Placental epithelial cell (primary cell): ENCODE data around the gene SLC22A17. TPM values are rescaled to one million over a fixed set of nuclear protein-coding genes. Genes with fewer than 3 reads are reported as not detected.

Experiments used
- small RNA-seq: library from RNA; depleted of rRNA; stranded (forward); fragments of <200 nt; gene quantifications from one replicate; pipeline ENCODE3, GENCODE V24; 2012
- total RNA-seq: library from RNA; depleted of rRNA; stranded (reverse); fragments of >200 nt; gene quantifications from 2 replicates; pipeline ENCODE4 v1.2.3, GENCODE V29; 2012

Gene SLC22A17
- 22.0 and 46.3 TPM in 2 replicates for total RNA-seq

DNA sequence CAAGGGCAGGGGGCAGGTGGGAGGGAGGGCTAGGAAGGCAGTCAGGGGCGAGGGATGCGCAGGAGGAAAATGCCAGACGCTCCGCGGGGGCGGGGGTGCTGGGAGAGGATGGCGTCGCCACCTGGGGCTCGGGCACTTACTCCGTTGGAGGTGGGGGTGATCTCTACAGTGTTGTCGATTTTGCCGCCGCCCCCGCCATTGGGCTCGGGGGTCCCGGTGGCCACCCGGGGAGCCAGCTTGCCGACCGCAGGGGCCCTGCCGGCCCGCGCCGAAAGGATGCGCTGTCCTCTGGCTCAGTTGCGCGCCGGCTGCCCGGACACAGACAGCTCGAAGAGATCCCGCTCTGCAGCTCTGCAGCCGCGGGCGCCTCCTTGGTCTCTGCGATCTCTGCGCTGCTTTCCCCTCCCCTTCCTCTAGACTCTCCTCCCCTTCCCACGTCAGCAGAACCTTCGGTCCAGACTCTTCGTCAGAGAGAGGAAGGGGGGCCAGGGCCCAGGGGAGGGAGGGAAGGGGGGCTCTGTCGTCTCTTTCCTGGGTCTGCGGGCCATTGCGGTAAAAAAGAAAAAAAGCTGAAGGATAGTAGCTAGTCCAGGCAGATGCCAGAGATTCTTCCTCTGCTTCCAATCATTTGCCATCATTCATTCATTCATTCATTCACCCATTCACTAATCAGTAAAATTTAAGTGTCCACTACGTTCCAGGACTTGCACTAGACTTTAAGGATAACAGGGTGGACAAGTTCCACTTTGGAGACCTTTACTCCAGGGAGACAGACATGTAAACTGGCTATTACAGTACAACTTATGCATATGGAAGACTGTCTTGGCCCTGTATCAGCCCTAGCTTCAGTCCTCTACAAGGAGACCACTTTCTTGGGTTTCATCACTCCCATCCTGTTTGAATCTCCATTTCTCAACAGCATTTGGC lies at the start of gene SLC22A17:
Gene SLC22A17 (minus strand): TSS at position 382 of the 927 bp plus-strand sequence.

DNA sequence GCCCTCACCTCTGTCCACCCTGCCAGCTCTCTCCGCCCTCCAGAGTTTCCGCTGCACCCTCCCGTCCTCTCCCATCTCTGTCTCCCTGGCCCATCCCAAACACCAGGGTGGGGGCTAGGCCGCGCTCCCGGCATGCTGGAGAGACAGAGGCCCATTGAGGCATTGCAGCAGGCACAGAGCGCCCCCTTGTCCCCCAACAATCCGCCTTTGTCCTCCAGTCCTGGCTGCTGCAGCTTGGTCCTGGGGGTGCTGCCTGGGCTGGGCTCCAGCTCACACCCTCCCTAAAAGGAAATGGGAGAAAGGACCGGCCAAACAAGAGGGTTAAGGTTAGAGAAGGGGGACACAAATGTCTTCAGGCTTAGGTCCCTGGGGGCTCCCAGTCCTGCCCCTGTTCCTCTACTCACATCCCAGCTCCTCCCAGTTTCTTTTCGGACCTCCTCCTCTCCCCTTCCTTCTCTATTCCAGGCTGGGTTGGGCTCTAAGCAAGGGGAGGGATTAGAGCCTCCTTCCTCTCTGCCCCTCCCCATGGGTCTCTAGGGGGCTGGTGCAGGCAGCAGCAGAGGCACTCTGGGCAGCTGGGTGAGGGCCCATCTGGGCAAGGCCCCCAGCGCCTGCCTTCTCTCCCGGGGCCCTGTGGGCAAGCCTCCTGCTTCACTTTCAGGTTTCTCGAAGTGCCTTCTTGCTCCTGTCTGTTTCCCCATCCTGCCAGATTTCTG lies 24.0 kb upstream of the SLC22A17 start, which contains the start of gene CMTM5:
Gene CMTM5 (plus strand): TSS at position 565 of the 716 bp plus-strand sequence. CDS start 206 bp downstream, outside the sequence.

DNA sequence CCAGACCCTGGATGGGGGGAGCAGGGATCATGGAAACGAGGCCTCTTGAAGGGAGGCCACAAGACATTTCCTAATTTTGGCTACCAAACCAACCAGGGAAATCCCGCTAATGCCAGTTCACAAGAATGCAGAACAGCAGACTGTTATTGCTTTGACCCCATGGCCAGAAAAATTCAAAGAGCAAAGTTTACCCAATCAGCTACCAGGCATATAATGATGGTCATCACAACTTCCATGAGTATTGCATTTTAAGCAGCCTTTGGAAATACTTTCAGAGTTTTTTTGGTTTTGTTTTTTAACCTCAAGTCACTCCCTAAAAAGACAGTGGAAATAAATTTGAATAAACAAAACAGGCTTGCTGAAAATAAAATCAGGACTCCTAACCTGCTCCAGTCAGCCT lies 19.8 kb upstream of the SLC22A17 start, which contains the start of gene IL25:
Gene IL25 (plus strand): TSS at position 301 of the 400 bp plus-strand sequence.

DNA sequence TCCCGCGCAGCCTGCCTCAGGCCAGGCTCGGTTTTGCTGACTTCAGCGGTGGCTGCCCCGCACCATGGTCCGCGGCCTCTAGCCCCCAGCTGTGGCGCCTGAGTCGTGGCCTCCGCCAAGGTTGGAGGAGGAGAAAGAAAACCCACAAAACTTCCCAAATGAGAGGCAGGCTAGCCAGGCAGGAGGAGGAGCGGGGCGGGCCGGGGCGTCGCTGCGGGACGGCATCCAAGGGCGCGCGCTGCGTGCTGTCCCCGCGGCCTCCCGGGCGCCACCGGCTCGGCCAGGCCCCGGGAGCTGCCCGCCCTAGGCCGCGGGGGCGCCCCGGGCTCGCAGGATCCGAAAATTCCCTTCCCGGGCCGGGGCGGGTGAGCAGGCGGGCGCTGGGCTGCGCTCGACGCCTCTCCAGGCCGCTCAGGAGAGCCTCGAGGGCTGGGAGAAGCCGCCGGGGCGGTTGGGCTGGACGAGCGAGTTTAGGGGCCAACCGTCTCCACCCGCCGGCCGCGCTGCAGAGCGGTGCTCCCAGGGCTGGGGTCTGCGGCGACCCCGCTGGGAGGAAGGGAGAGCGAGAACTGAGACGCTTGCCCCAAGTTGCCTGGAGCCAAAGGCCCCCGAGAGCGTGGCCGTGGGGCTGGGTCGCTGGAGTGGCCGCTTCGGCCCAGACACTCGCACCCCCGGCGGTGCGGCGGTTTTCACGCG lies 12.5 kb upstream of the SLC22A17 start, which contains the start of gene EFS:
Gene EFS (minus strand): TSS at position 137 of the 696 bp plus-strand sequence. CDS start 147 bp downstream, outside the sequence.

DNA sequence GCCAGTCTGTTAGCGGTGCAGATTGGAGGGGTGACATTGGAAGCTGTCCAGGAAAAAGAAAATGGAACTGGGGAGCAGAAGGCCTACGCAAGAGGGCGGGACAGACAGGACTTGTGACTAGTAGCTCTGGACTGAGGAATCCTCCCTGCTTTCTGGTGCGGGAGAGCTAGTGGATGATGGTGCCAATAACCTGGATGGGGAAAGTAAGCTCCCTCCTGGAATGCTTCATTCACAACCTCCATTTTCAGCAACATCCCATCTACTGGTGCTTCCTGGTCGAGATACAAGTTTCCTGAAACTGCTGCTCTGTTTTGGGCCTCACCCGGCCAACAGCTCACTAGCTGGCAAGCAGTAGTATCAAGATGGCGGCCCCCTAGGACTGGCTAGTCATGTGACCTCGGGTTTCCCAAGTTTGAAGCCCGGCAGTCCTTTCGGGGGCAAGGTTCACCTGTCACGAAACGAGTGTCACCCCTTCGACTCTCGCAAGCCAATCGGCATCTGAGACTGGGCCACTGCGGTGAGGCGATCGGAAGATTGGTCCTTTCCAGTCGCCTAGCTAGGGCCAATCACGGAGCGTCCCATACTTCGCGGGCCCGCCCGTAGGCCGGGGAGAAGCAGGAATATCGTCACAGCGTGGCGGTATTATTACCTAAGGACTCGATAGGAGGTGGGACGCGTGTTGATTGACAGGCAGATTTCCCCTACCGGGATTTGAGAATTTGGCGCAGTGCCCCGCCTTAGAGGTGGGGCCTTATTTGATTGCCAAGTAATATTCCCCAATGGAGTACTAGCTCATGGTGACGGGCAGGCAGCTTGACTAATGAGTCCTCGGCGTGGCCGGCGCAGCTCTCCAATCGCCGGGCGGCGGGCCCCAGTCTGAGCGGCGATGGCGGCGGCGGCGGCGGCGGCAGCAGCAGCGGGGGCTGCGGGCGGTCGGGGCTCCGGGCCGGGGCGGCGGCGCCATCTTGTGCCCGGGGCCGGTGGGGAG lies 31.8 kb downstream of the SLC22A17 start, which contains the start of gene PABPN1:
Gene PABPN1 (plus strand): TSS at position 874 of the 988 bp plus-strand sequence. CDS start 13 bp downstream, at position 887.

DNA sequence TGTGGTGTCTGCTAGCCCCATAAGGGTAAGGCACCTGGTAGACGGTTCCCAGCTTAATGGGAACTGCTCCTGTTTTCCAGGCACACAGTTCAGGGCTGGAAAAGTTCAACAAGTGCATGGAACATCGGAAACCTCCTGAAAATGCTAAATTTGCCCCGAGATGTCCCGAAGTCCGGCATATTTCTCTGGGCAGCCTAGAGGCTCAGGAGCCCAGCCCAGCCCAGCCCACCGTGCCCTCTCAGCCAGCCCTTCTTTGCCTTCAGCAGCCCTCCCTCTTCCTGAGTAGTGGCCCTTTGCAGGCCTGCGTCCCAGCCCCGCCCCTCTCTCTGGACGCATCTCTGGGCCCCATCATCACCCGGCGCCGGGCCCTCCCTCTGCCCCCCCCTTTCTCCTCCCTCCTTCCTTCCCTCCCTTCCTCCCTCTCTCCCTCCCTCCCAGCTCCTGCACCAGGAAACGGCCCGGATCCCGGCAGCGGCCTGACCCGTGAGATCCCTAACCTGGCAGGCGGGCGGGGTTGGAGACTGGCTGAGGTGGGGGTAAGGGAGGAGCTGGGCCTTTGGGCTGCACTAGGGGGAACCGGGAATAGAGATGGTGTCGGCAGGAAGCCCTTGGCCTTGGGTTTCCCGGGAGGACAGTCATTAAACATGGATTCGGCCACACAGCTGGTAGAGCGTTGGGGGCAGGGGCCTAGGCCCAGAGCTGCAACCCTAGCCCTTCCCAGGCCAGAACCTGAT lies 46.1 kb downstream of the SLC22A17 start, which contains the start of gene BCL2L2:
Gene BCL2L2 (plus strand): TSS at position 422 of the 734 bp plus-strand sequence. CDS start 935 bp downstream, outside the sequence.

DNA sequence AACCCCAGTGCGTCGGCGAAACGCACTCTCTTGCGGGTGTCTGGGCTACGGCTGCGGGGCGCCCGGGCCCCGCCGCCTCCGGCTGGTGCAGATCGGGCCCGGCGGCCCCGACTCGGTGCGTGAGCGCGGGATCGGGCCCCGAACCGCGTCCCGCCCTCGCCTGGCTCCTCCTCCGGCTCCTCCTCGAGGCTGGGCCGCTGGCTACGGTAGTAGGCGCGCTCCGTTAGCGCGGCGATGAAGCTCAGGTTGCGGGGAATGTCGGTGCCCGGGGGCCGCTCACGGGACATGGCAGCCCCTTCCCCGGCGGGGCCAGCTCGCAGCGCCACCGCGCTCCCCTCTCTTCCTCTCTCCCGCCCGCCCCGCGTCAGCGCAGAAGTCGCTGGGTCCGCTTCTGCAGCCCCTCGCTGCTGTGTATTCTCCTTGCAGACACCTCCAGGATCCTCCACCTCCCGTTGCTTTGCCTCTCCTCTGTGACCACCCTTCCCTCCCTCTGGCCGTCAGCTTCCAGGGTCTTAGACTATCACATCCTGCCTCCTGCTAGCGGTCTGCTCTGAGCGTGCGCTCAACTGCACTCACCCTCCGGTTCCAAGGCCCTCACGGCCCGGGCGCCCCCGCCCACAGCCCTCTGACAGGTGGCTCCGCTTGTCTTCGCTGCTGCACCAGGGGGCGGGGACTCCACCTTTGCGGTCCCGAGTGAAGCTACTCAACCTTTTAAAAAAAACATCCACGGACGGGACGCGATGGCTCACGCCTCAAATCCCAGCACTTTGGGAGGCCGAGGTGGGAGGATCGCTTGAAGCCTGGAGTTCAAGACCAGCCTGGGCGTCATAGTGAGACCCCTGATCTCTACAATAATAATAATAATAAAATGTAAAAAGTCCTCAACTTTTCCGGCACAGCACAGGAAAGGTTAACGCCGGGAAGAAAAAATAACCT lies 50.1 kb downstream of the SLC22A17 start, which contains the start of gene PPP1R3E:
Gene PPP1R3E (minus strand): TSS at position 570 of the 936 bp plus-strand sequence. CDS start 283 bp downstream, at position 287.

Small RNAs within 50 kb of the gene (small RNA-seq; reads per million reads assigned to genes)
- not detected for gene MIR208A

Other genes starting within 250 kb of the SLC22A17 start
- not detected in 2 replicates for gene CIROP, start 247.9 kb downstream of the SLC22A17 start, total RNA-seq
- gene CEBPE, start 233.6 kb downstream of the SLC22A17 start, total RNA-seq = not detected in 2 replicates
- gene SLC7A8, start 169.2 kb downstream of the SLC22A17 start, total RNA-seq = 12.2 and 12.7 TPM in 2 replicates
- gene RNF212B, start 115.0 kb downstream of the SLC22A17 start, total RNA-seq = not detected in 2 replicates
- 9.4 and 12.6 TPM in 2 replicates for gene HOMEZ, start 66.8 kb downstream of the SLC22A17 start, total RNA-seq
- gene PPP1R3E, start 50.0 kb downstream of the SLC22A17 start, total RNA-seq = 3.9 and 8.2 TPM in 2 replicates
- gene BCL2L2, start 46.1 kb downstream of the SLC22A17 start, total RNA-seq = 9.8 and 12.6 TPM in 2 replicates
- gene PABPN1, start 31.4 kb downstream of the SLC22A17 start, total RNA-seq = 34.1 and 58.1 TPM in 2 replicates
- 41.6 and 43.8 TPM in 2 replicates for gene EFS, start 12.3 kb upstream of the SLC22A17 start, total RNA-seq
- not detected in 2 replicates for gene IL25, start 19.9 kb upstream of the SLC22A17 start, total RNA-seq
- gene CMTM5, start 24.2 kb upstream of the SLC22A17 start, total RNA-seq = not detected in 2 replicates
- not detected in 2 replicates for gene MYH6, start 55.4 kb upstream of the SLC22A17 start, total RNA-seq
- gene MYH7, start 82.8 kb upstream of the SLC22A17 start, total RNA-seq = not detected in 2 replicates
- gene NGDN, start 116.8 kb upstream of the SLC22A17 start, total RNA-seq = 35.2 and 36.5 TPM in 2 replicates
- gene ZFHX2, start 198.9 kb upstream of the SLC22A17 start, total RNA-seq = 0.39 TPM in 1 of 2 replicates, not detected in the other
- gene THTPA, start 203.4 kb upstream of the SLC22A17 start, total RNA-seq = 8.7 and 15.3 TPM in 2 replicates
- 107 and 122 TPM in 2 replicates for gene AP1G2, start 214.9 kb upstream of the SLC22A17 start, total RNA-seq
- gene JPH4, start 225.9 kb upstream of the SLC22A17 start, total RNA-seq = under 0.01 and 0.22 TPM in 2 replicates